Measurements from ENCODE around the gene B4GAT1. TPM values are rescaled to one million over a fixed set of nuclear protein-coding genes. Genes with fewer than 3 reads are reported as not detected.
"Not testable (repeated sequence)": the region's sequence is repeated elsewhere in the genome, so short reads cannot be mapped to it uniquely, and the experiment has no call there.

The B4GAT1 gene
- total RNA-seq, 1 donor from 2014 or later: 18.7 TPM

DNA sequence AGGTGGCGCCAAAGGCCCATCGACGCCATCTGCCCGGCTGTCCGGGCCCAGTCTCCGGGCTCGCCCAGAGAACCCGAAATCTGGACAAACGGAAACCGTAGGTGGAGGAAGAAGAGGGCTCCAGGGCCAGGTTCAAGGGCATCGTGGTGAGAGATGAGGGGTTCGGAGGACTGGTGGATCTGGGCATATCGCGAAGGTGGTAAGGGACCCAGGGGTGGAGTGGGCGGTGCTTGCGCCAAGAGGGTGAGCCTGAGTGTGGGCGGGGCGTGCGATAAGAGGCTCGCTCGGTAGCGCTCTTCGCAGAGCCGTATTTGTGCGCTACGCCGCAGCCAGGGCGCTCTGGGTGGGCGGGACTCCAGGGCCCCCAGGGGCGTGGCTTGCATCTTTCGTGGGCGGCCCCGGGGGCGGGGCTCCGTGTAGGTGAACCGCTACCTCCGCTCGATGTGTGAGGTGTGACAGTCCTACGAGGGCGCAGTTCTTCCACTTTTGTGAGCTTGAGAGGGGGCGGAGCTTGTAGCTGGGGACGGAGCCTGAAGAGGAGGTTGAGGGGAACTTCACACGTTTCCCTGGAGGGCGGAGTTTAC lies 35.4 kb downstream of the B4GAT1 start:
- peak; percentile 83 to 92 for DNase-seq (ENCODE audit: low read depth in 2 of 2)

DNA sequence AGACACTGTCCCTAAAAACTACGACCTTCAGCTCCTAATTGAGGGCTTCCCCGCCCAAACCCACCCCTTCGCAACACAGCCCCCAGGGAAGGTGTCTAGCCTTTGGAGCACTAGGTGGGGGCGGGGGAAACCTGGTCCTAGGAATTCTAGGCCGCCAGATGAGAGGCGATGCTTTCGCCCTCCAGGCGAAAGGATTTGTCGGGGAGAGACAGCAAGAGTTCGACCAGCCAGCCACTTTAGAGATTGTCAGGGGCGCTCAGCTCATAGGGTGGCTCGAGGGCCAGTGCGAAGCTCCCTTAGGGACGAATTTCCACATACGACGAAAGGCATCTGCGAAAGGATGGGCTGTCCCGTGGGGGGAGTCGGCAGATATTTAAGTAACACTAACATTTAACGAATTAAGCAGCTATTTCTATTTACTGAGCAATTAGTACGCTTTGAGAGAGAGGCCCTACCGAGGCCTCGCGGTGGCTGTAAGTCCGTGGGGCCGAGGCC lies 35.9 kb downstream of the B4GAT1 start:
- DNase-seq (ENCODE audit: low read depth in 2 of 2): no peak

DNA sequence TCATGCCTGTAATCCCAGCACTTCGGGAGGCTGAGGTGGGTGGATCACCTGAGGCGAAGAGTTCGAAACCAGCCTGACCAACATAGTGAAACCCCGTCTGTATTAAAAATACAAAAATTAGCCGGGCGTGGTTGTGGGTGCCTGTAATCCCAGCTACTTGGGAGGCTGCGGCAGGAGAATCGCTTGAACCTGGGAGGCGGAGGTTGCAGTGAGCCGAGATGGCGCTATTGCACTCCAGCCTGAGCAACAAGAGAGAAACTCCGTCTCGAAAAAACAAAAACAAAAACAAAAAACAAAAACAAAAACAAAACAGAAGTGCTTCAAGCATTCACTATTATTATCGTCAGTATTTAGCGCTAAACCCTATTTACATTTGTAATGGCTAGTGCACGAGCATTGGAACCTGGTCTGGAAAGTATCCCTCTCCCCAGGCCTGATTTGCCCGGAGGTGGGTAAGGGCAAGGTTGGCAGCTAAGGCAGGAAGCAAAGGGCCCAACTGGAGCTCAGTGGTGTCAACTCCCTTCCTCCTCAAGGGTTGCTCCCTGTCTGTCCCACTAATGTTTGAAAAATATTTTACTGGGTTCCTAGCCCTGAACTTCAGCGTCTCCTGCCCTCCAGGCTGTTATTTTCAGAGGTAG lies 36.5 kb downstream of the B4GAT1 start:
- DNase-seq (ENCODE audit: low read depth in 2 of 2): not testable (repeated sequence)

DNA sequence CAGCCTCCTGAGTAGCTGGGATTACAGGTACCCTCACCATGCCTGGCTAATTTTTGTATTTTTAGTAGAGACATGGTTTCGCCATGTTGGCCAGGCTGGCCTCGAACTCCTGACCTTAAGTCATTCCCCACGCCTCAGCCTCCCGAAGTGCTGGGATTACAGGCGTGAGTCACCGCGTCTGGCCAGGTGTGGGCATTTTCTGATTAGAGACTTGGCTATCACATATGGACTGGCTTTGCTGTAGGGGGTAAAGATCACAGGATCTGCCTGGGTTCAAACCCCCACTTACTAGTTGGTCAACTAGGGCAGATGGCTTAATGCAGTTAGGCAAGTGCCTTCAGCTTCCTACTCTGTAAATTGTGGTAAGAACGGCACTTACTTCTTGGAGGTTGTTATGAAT lies 37.1 kb downstream of the B4GAT1 start:
- DNase-seq (ENCODE audit: low read depth in 2 of 2): no peak

DNA sequence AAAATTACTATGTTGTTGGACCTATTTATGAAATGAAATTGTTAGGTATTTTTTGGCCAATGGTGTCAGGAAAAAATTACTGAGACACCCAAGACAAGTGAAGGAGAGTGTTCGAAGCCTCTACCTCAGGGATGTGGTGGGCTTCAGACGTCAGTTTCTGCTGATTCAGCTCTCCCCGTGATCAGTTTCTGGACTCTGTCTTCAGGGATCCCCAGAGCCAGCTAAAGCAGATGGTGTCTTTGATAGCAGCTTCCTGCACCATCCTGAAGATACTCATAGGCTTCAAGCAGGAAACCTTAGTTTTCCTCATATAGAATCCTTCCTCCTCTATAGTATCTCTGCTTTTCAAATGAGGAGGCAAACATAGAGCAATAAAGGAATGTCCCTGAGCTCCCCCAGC lies 38.0 kb downstream of the B4GAT1 start:
- no peak for DNase-seq (ENCODE audit: low read depth in 2 of 2)

DNA sequence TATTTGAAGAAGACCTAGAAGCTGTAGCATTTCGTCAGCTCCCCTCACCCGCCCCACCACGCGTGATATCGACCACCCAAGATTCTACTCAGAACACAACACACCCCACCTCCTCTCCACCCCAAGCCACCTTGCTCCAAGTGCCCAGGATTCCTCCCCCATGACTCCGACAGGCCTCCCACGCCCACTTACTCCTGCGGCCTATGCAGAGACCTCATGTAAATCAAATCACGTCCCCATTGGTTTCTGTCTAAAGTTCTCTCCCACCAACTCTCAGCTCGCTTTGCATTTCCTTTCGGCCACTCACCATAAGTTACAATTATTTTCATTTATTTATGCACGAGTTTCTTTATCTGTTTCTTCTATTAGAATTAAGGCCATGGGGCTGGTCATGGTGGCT lies 44.8 kb downstream of the B4GAT1 start:
- no peak for DNase-seq (ENCODE audit: low read depth in 2 of 2)

DNA sequence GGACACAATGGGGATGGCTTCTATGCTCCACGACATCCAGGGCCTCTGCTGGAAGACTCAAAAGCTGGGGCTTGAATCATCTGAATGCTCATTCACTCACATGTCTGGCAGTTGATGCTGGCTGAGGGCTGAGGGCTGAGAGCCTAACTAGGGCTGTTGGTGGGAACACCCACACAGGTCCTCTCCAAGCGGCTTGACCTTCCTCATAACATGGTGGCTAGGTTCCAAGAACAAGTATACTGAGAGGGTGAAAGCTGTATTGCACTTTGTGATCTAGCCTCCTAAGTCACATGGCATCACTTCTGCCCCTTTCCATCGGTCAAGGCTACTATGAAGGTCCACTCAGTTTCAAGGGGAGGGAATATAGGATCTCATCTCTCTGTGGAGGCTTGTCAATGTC lies 48.2 kb downstream of the B4GAT1 start:
- no peak for DNase-seq (ENCODE audit: low read depth in 2 of 2)

DNA sequence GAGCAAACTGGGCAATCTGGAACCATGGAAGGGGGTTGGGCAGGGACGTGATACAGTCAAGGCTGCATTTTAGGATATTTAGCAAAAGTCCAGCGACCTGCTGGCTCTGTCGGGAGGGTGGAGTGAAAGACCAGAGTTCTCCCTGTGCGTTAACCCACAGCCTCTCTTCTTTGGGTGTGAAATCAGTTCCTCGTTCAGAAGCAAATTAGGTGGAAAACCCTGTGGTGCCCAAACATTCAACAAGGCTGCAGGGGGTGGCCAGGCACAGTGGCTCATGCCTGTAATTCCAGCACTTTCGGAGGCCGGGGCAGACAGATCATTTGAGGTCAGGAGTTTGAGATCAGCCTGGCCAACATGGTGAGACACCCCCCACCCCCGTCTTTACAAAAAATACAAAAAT lies 49.8 kb downstream of the B4GAT1 start:
- no peak for DNase-seq (ENCODE audit: low read depth in 2 of 2)

Other genes starting within 250 kb of the B4GAT1 start
- 8.5 and 9.9 TPM in 2 replicates for gene KLC2, start 89.9 kb downstream of the B4GAT1 start, total RNA-seq
- 64.3 and 98.1 TPM in 2 replicates for gene RAB1B, start 79.0 kb downstream of the B4GAT1 start, total RNA-seq
- 0.25 TPM in 1 of 2 replicates, not detected in the other for gene CNIH2, start 69.5 kb downstream of the B4GAT1 start, total RNA-seq
- gene YIF1A, start 58.5 kb downstream of the B4GAT1 start, total RNA-seq: 123 and 146 TPM in 2 replicates
- under 0.01 TPM in 1 of 2 replicates, not detected in the other for gene TMEM151A, start 55.7 kb downstream of the B4GAT1 start, total RNA-seq
- gene CD248, start 30.6 kb downstream of the B4GAT1 start, total RNA-seq: under 0.01 and 0.13 TPM in 2 replicates
- gene RIN1, start 11.2 kb downstream of the B4GAT1 start, total RNA-seq: 4.7 and 5.9 TPM in 2 replicates
- gene BRMS1, start 2.5 kb downstream of the B4GAT1 start, total RNA-seq: 53.1 and 53.7 TPM in 2 replicates
- gene SLC29A2, start 24.1 kb upstream of the B4GAT1 start, total RNA-seq: 0.77 and 1.0 TPM in 2 replicates
- not detected in 2 replicates for gene NPAS4, start 73.4 kb upstream of the B4GAT1 start, total RNA-seq
- 29.2 and 37.5 TPM in 2 replicates for gene MRPL11, start 91.2 kb upstream of the B4GAT1 start, total RNA-seq
- 3.3 and 5.9 TPM in 2 replicates for gene PELI3, start 119.3 kb upstream of the B4GAT1 start, total RNA-seq
- 49.9 and 56.0 TPM in 2 replicates for gene DPP3, start 132.8 kb upstream of the B4GAT1 start, total RNA-seq
- gene BBS1, start 163.0 kb upstream of the B4GAT1 start, total RNA-seq: 11.3 and 23.0 TPM in 2 replicates
- gene ZDHHC24, start 198.4 kb upstream of the B4GAT1 start, total RNA-seq: 11.8 and 21.0 TPM in 2 replicates
- under 0.01 TPM in 2 replicates for gene ACTN3, start 199.3 kb upstream of the B4GAT1 start, total RNA-seq
- 13.4 and 45.5 TPM in 2 replicates for gene CTSF, start 221.0 kb upstream of the B4GAT1 start, total RNA-seq
- gene CCDC87, start 245.4 kb upstream of the B4GAT1 start, total RNA-seq: 0.13 TPM in 2 replicates
- 28.0 and 34.6 TPM in 2 replicates for gene CCS, start 245.6 kb upstream of the B4GAT1 start, total RNA-seq

Measured in dermis microvascular lymphatic vessel endothelial cell (primary cell).